K562 (cell line): ENCODE measurements around the gene CAPN2. TPM values are rescaled to one million over a fixed set of nuclear protein-coding genes. Genes with fewer than 3 reads are reported as not detected.

ENCODE experiments used
- ATF7 ChIP-seq: fragments of 450-650 bp; IDR thresholded peaks from 2 replicates; pipeline ENCODE4 v1.7.1; 2014; ENCODE audit warnings: mild to moderate bottlenecking, moderate library complexity
- CBX2 ChIP-seq: fragments of 200-600 bp; sonication (generic); IDR thresholded peaks from one replicate; pipeline ENCODE4 v1.6.1; 2012; ENCODE audit warnings: mild to moderate bottlenecking, low read length, inconsistent platforms; ENCODE audit not compliant: insufficient read depth, poor library complexity, severe bottlenecking
- CXXC5 ChIP-seq: fragments of 250-450 bp; sonication (Bioruptor Pico); IDR thresholded peaks from 2 replicates; pipeline ENCODE4 v1.8.0; 2022; ENCODE audit warnings: inconsistent platforms, mild to moderate bottlenecking, moderate library complexity
- EHMT2 ChIP-seq: fragments of 450-650 bp; IDR thresholded peaks from 2 replicates; pipeline ENCODE4 v1.6.1; 2018; ENCODE audit warnings: antibody characterized with exemption
- HDAC3 ChIP-seq: fragments of 450-650 bp; IDR thresholded peaks from 2 replicates; pipeline ENCODE4 v1.6.1; 2018; ENCODE audit warnings: borderline replicate concordance, mild to moderate bottlenecking, moderate library complexity; ENCODE audit not compliant: partially characterized antibody
- HMGXB4 ChIP-seq: sonication (generic); formaldehyde crosslinking; IDR thresholded peaks from 2 replicates; pipeline ENCODE4 v1.8.1; 2023; ENCODE audit warnings: mild to moderate bottlenecking, missing genetic modification reagents
- ILK ChIP-seq: fragments of 450-650 bp; IDR thresholded peaks from 2 replicates; pipeline ENCODE4 v1.6.1; 2016; ENCODE audit warnings: missing genetic modification characterization, low read depth, mild to moderate bottlenecking, missing compliant biosample characterization, moderate library complexity, borderline replicate concordance
- JUND ChIP-seq, 2 experiments: IDR thresholded peaks; 2 replicates in 1 of 2; 3 replicates in 1 of 2; pipeline ENCODE4 v1.6.1; 2011; ENCODE audit warnings: borderline replicate concordance in 2 of 2, low read depth in 2 of 2, low read length in 2 of 2, improper control_type of control experiment in 1 of 2, missing biosample characterization in 1 of 2, missing genetic modification characterization in 1 of 2, missing genetic modification reagents in 1 of 2
- LEF1 ChIP-seq: fragments of 450-650 bp; IDR thresholded peaks from 2 replicates; pipeline ENCODE4 v1.6.1; 2016; ENCODE audit warnings: mild to moderate bottlenecking
- PHB ChIP-seq: fragments of 250-450 bp; sonication (Bioruptor Pico); IDR thresholded peaks from 2 replicates; pipeline ENCODE4 v1.5.0; 2021
- PHF20 ChIP-seq: fragments of 450-650 bp; IDR thresholded peaks from 2 replicates; pipeline ENCODE4 v1.6.1; 2018; ENCODE audit not compliant: partially characterized antibody
- RBM22 ChIP-seq: fragments of 200-400 bp; formaldehyde crosslinking; IDR thresholded peaks from 2 replicates; pipeline ENCODE4 v1.6.1; 2018; ENCODE audit warnings: low read length, low read depth; ENCODE audit not compliant: poor library complexity, severe bottlenecking
- RNF219 ChIP-seq: fragments of 250-450 bp; sonication (Bioruptor Pico); IDR thresholded peaks from 2 replicates; pipeline ENCODE4 v1.5.0; 2022; ENCODE audit warnings: mild to moderate bottlenecking
- SMARCC2 ChIP-seq: fragments of 450-650 bp; IDR thresholded peaks from 2 replicates; pipeline ENCODE4 v1.6.1; 2017; ENCODE audit warnings: antibody characterized with exemption, moderate library complexity, mild to moderate bottlenecking, low read depth
- TEAD1 ChIP-seq, 2 experiments: fragments of 450-650 bp in 1 of 2; sonication (generic) in 1 of 2; formaldehyde crosslinking; IDR thresholded peaks; 2 replicates each; pipeline versions ENCODE4 v1.4.0 to v1.8.0; 2020 to 2022; ENCODE audit warnings: mild to moderate bottlenecking in 2 of 2, missing genetic modification reagents in 1 of 2
- XRCC5 ChIP-seq: fragments of 200-400 bp; formaldehyde crosslinking; IDR thresholded peaks from 2 replicates; pipeline ENCODE4 v1.6.1; 2017; ENCODE audit warnings: low read depth, mild to moderate bottlenecking, low read length
- ZNF277 ChIP-seq: fragments of 250-450 bp; sonication (Bioruptor Pico); IDR thresholded peaks from 2 replicates; pipeline ENCODE4 v1.8.0; 2022; ENCODE audit warnings: inconsistent platforms, mild to moderate bottlenecking, moderate library complexity, borderline replicate concordance
- polyA plus RNA-seq, 8 experiments: library from polyadenylated mRNA; depleted of rRNA in 4 of 8; stranded (reverse) in 5 of 8; unstranded in 3 of 8; fragments of >200 nt; fragmentation: Nextera tagmentation in 2 of 8; fragmentation: Illumina TruSeq in 1 of 8; extraction: Ambion mirVana in 2 of 8; extraction: Trizol in 1 of 8; gene quantifications; 2 replicates each; pipeline versions ENCODE4 v1.2.1 to v1.2.3, GENCODE V29; 2011 to 2014; ENCODE audit warnings: inconsistent platforms in 1 of 8, missing spikeins in 1 of 8
- total RNA-seq, 7 experiments: library from RNA; depleted of rRNA in 6 of 7; stranded (reverse); fragments of >200 nt in 6 of 7; fragmentation: Illumina TruSeq in 2 of 7; extraction: Trizol in 2 of 7; gene quantifications; 2 replicates each; pipeline versions ENCODE4 v1.2.1 to v1.2.3, GENCODE V29; 2011 to 2021; ENCODE audit warnings: low replicate concordance in 1 of 7
- TF ChIP-seq, protein P1 (sequence below): fragments of 250-450 bp; sonication (Bioruptor Pico); IDR thresholded peaks from 2 replicates; pipeline ENCODE4 v1.4.0; 2020; ENCODE audit warnings: mild to moderate bottlenecking, moderate library complexity, borderline replicate concordance

The CAPN2 gene
- total and polyA plus RNA-seq, 9 of the 15 experiments (the other 6 are each of a cell fraction or from before 2014, with no cell fraction given) = 24.6 to 157 (median 101) TPM

DNA sequence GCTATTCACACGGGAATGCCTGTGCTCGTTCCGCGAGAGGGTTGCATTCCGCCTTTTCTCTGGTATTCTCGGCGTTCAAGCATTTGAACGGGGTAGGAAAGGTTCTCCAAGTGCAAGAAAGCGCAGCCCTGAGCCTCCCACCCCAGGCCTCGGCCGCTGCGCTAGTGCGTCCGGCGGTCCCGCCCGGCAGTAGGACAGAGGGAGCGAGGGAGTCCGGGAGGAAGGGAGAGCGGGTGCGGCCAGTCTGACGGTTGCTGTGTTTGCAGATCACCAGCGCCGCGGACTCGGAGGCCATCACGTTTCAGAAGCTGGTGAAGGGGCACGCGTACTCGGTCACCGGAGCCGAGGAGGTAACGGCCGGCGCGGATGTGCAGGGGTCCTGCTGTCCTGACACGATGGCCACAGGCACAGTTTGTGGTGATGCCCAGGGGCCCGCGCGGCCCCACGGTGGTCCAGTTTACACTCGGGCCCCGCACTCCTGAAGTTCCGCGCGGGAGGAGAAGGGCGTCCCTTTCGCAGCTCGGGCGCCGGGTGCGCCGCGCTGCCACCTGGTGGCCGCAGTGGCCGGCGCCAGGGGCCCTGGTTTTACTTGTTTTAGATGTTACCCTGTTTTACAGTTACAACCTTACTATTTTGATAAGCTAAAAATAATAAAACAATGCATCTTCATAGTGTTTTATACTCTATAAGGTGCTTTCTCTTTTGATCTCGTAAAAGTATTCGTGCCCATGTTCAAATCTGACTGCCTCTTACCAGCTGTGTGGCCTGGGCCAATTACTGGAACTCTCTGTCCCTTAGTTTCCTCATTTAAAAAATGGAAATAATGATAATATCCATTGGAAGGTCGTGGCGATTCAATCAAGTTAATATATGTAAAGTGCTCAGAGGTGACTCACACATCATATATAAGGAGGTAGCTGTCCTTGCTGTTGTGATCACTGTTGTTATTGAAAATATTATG, 36.7 kb downstream of the CAPN2 start (continued):
- no peak for TF ChIP-seq PHF20
- TF ChIP-seq CBX2 = no peak
- no peak for TF ChIP-seq ATF7
- no peak for TF ChIP-seq HDAC3
- no peak for TF ChIP-seq SMARCC2
- peak; percentile 72 for TF ChIP-seq CXXC5 (CRISPR knock-in tag)
- no peak for TF ChIP-seq ILK (tag)
- TF ChIP-seq RBM22 = peak; percentile 8
- no peak for TF ChIP-seq RNF219 (CRISPR knock-in tag)
- peak; percentile 58; the same call in 1 of the 2 replicates for TF ChIP-seq HMGXB4 (CRISPR knock-in tag)
- TF ChIP-seq ZNF277 (CRISPR knock-in tag) = no peak
- 0 out of 2 replicates have a peak, but pooled peaks have one; percentile 8 for TF ChIP-seq JUND (IDR thresholded peaks at IDR 0.05; ENCODE audit: borderline replicate concordance, low read depth, low read length)
- TF ChIP-seq JUND (tag; IDR thresholded peaks at IDR 0.05; ENCODE audit: borderline replicate concordance, low read depth, low read length) = no peak; the same call in 2 of the 3 replicates
- TF ChIP-seq TEAD1 (CRISPR knock-in tag; IDR thresholded peaks at IDR 0.05) = no peak
- no peak for TF ChIP-seq EHMT2
- TF ChIP-seq, protein P1, sequence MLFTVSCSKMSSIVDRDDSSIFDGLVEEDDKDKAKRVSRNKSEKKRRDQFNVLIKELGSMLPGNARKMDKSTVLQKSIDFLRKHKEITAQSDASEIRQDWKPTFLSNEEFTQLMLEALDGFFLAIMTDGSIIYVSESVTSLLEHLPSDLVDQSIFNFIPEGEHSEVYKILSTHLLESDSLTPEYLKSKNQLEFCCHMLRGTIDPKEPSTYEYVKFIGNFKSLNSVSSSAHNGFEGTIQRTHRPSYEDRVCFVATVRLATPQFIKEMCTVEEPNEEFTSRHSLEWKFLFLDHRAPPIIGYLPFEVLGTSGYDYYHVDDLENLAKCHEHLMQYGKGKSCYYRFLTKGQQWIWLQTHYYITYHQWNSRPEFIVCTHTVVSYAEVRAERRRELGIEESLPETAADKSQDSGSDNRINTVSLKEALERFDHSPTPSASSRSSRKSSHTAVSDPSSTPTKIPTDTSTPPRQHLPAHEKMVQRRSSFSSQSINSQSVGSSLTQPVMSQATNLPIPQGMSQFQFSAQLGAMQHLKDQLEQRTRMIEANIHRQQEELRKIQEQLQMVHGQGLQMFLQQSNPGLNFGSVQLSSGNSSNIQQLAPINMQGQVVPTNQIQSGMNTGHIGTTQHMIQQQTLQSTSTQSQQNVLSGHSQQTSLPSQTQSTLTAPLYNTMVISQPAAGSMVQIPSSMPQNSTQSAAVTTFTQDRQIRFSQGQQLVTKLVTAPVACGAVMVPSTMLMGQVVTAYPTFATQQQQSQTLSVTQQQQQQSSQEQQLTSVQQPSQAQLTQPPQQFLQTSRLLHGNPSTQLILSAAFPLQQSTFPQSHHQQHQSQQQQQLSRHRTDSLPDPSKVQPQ = no peak
- no peak for TF ChIP-seq PHB
- TF ChIP-seq XRCC5 = 0 out of 2 replicates have a peak, but pooled peaks have one; percentile 33
- no peak for TF ChIP-seq LEF1
